ENCODE measurements around the gene INO80B. TPM values are rescaled to one million over a fixed set of nuclear protein-coding genes. Genes with fewer than 3 reads are reported as not detected.

INO80B gene
- total and polyA plus RNA-seq, 2 of the 8 experiments (the other 6 are each of a cell fraction or from before 2014, with no cell fraction given): 3.9 to 18.5 TPM

- no peak overlapping the region for H3K23ac ChIP-seq (ENCODE audit: insufficient read length)
- H3K4me1 ChIP-seq (replicated peaks in 1 of 4; ENCODE audit: control insufficient read depth in 3 of 4, insufficient read depth in 4 of 4, low read length in 3 of 4): peaks cover 10 to 53% (median 36%) of the 10 kb centered on the region in 4 experiments
- ChIA-PET POLR2A (ENCODE audit: partially characterized antibody) (interaction anchor here (0.6 to 9.4 kb wide), 18 partner anchors 8 to 84 kb away, joined by 3 to 73 read pairs (median 6); partner anchors contain the start of genes AUP1, CCDC142, DQX1 and HTRA2), CTCF (ENCODE audit: partially characterized antibody) (interaction anchor here (0.8 to 3.5 kb wide), 20 partner anchors 10 to 112 kb away, joined by 3 to 20 read pairs (median 3); partner anchors contain the start of genes CCDC142, DQX1, INO80B and TLX2)
- DNase-seq (ENCODE audit: low read depth in 1 of 2, low spot score in 2 of 2) (peak in 1 of 2 experiments; percentile 67), FAIRE-seq (no peak)
- peaks cover 58 to 81% (median 79%) of the 10 kb centered on the region in 4 experiments for H3K27me3 ChIP-seq (replicated peaks in 1 of 4; ENCODE audit: control insufficient read depth in 3 of 4, extremely low read depth in 1 of 4, insufficient read depth in 3 of 4, low read length in 3 of 4)
- no peak overlapping the region for H3K4ac ChIP-seq (replicated peaks; ENCODE audit: insufficient read length, low read depth, low read length)
- no peak overlapping the region for H3K14ac ChIP-seq (ENCODE audit: insufficient read length)
- no peak overlapping the region for H2BK5ac ChIP-seq (ENCODE audit: low read depth, low read length)
- peaks cover 34% of the 10 kb centered on the region for H3K23me2 ChIP-seq (ENCODE audit: low read depth, low read length)
- peak overlapping the region; percentile 32 for H3K18ac ChIP-seq (ENCODE audit: extremely low read depth, low read length)
- H3K9ac ChIP-seq (replicated peaks in 1 of 4; ENCODE audit: extremely low read depth in 1 of 4, low read depth in 3 of 4, low read length in 3 of 4): no peak overlapping the region; a peak in 2 of 7 replicates
- no peak overlapping the region; the same call in none of the 2 replicates for H4K8ac ChIP-seq (ENCODE audit: extremely low read depth, insufficient read depth, low read length)
- no peak overlapping the region; the same call in 1 of the 2 replicates for H2BK15ac ChIP-seq (ENCODE audit: low read length)
- no peak overlapping the region for H2BK120ac ChIP-seq (replicated peaks; ENCODE audit: low read depth, low read length)
- no peak overlapping the region for H2AFZ ChIP-seq (ENCODE audit: low read length)
- no peak overlapping the region; the same call in 1 of the 2 replicates for H2AK5ac ChIP-seq (ENCODE audit: low read depth, low read length)
- H3K79me1 ChIP-seq (ENCODE audit: low read depth, low read length): no peaks in the 10 kb centered on the region
- peaks cover 0 to 9% (median 4%) of the 10 kb centered on the region in 4 experiments; a peak in 6 of 8 replicates for H3K36me3 ChIP-seq (ENCODE audit: control insufficient read depth in 2 of 4, insufficient read depth in 4 of 4, low read length in 3 of 4)
- H4K5ac ChIP-seq (ENCODE audit: insufficient read length, low read depth, low read length): no peak overlapping the region
- peak overlapping the region; percentile 78 to 88 for H3K4me2 ChIP-seq (ENCODE audit: insufficient read depth in 1 of 2, low read depth in 2 of 2, low read length in 2 of 2)
- no peak overlapping the region for H3K56ac ChIP-seq (replicated peaks; ENCODE audit: insufficient read length, low read depth, low read length)
- no peaks in the 10 kb centered on the region for H3K9me3 ChIP-seq (ENCODE audit: insufficient read depth in 2 of 2, low read depth in 1 of 2, low read length in 1 of 2)
- H3K79me2 ChIP-seq (ENCODE audit: control insufficient read depth in 1 of 2, insufficient read depth in 2 of 2, low read length in 2 of 2): peaks cover 0 to 3% of the 10 kb centered on the region in 2 experiments; a peak in 1 of 4 replicates
- peak overlapping the region; percentile 36 to 65 (median 54) for H3K4me3 ChIP-seq (ENCODE audit: extremely low read depth in 1 of 4, insufficient read depth in 2 of 4, low read depth in 3 of 4, low read length in 4 of 4)
- TF ChIP-seq EZH2 (IDR thresholded peaks at IDR 0.05; ENCODE audit: low read depth, low read length, severe bottlenecking) (peak; percentile 68), SUZ12 (IDR thresholded peaks at IDR 0.05; ENCODE audit: low read length) (peak; percentile 28), ATF3 (IDR thresholded peaks at IDR 0.05; ENCODE audit: insufficient read depth, low read depth, low read length) (no peak), RXRA (IDR thresholded peaks at IDR 0.05; ENCODE audit: insufficient read depth, low read depth, low read length) (no peak), SIRT6 (IDR thresholded peaks at IDR 0.05; ENCODE audit: low read length) (no peak), GABPA (IDR thresholded peaks at IDR 0.05; ENCODE audit: borderline replicate concordance, insufficient read depth, low read length) (peak; percentile 26; the same call in 1 of the 2 replicates), KDM4A (IDR thresholded peaks at IDR 0.05; ENCODE audit: low read depth, low read length, severe bottlenecking) (no peak), YY1 (IDR thresholded peaks at IDR 0.05; ENCODE audit: low read depth, low read length) (peak; percentile 30; the same call in 1 of the 2 replicates), TAF1 (IDR thresholded peaks at IDR 0.05; ENCODE audit: low read depth, low read length) (no peak)
- no peak overlapping the region for H3K27ac ChIP-seq (ENCODE audit: low read depth, low read length)
- H4K91ac ChIP-seq (replicated peaks; ENCODE audit: insufficient read length, low read length): peak overlapping the region; percentile 12
- peaks cover 0 to 12% of the 10 kb centered on the region in 2 experiments for H4K20me1 ChIP-seq (replicated peaks in 1 of 2; ENCODE audit: control insufficient read depth in 1 of 2, insufficient read depth in 2 of 2, low read length in 2 of 2)
- no peak overlapping the region for H2BK20ac ChIP-seq (ENCODE audit: low read length)
- H2BK12ac ChIP-seq (ENCODE audit: low read depth, low read length): no peak overlapping the region
- 9% methylated on average over 45 of the region's 45 CpGs; no CpG with 5 or more reads in 1 of the 2 experiments for WGBS, 2 experiments (ENCODE audit: extremely low coverage in 1 of 2, insufficient coverage in 1 of 2, insufficient read length in 1 of 2, insufficient replicate concordance in 2 of 2, low coverage in 1 of 2, low lambda C conversion rate in 2 of 2, missing lambda C conversion rate in 1 of 2)
These were observed 48.9 kb downstream of the INO80B start for GRCh38 chr2:74503506-74504475.
